AG09319 (cell line): ENCODE results near the gene CSTF2.

Source experiments
- DNase-seq: peaks from one replicate; pipeline ENCODE4 v3.0.0-alpha.2; 2010; ENCODE audit warnings: low read depth; ENCODE audit errors: extremely low read depth
- TF ChIP-seq, protein P1 (sequence below): IDR thresholded peaks from 2 replicates; pipeline ENCODE4 v1.5.1; 2011; ENCODE audit warnings: low read depth, mild to moderate bottlenecking, inconsistent platforms, low read length, moderate library complexity

Gene CSTF2

DNA sequence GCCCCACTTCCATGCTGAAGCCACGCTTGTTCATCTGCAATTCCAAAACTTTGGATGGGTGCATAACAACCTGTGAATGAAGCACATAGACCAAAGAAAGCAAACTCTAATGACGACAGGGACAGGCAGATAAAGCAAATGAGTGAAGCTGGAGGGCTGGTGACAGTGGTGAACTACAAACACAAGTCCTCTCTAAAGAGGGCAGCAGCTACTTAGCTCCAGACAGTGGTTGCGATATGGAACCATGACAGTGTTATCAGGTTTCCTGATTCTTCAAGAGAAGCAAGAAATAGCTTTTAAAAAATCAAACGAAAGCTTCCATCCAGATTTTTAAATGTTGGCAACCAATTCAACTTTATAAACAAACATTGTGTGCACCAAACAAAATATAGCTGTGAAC is 30.1 kb downstream of the CSTF2 start:
- DNase-seq, result no peak
- TF ChIP-seq, protein P1, sequence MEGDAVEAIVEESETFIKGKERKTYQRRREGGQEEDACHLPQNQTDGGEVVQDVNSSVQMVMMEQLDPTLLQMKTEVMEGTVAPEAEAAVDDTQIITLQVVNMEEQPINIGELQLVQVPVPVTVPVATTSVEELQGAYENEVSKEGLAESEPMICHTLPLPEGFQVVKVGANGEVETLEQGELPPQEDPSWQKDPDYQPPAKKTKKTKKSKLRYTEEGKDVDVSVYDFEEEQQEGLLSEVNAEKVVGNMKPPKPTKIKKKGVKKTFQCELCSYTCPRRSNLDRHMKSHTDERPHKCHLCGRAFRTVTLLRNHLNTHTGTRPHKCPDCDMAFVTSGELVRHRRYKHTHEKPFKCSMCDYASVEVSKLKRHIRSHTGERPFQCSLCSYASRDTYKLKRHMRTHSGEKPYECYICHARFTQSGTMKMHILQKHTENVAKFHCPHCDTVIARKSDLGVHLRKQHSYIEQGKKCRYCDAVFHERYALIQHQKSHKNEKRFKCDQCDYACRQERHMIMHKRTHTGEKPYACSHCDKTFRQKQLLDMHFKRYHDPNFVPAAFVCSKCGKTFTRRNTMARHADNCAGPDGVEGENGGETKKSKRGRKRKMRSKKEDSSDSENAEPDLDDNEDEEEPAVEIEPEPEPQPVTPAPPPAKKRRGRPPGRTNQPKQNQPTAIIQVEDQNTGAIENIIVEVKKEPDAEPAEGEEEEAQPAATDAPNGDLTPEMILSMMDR, result no peak

DNA sequence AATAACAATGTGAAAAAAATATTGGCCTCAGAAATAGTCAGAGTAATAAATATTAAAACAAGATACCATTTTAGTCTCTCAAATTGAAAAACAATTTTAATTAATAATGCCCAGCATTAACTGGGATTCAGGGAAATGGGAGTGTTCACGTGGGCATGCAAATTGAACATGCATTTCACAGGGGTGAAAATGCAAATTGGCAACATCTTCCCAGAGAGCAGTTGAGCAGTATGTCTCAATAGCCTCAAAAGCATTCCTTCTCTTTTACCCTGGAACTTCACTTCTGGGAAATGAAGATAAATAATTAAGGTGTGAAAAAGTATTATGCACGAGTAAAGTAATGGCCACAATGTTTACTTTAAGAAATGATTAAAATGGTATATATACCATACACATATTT is 32.6 kb downstream of the CSTF2 start:
- DNase-seq, result no peak
- TF ChIP-seq, protein P1, result no peak

DNA sequence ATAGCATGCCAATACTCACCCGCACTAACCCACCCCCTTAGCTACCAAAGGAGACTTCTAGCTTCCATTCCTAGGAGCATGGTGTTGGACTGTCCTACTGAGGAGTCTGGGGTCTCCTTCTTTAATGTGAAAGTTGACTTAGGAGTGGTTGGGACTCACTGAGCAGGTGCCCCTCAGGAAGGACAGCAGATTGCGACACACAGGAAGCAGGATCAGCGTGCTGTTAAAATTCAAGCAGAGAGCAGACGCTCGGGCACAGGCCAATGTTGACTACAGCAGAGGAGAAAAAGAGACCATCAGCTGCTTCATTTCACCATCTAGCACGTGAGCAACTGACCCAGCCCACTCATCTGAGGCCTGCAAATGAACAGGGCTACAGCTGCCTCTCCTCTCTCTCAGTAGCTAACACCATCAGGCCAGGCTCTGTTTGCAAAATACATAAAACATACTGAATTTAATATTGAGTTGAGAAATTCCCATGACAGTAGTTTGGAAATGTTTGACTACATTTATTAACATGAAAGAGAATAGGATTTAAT is 43.2 kb downstream of the CSTF2 start:
- TF ChIP-seq, protein P1, result no peak
- no peak for DNase-seq

DNA sequence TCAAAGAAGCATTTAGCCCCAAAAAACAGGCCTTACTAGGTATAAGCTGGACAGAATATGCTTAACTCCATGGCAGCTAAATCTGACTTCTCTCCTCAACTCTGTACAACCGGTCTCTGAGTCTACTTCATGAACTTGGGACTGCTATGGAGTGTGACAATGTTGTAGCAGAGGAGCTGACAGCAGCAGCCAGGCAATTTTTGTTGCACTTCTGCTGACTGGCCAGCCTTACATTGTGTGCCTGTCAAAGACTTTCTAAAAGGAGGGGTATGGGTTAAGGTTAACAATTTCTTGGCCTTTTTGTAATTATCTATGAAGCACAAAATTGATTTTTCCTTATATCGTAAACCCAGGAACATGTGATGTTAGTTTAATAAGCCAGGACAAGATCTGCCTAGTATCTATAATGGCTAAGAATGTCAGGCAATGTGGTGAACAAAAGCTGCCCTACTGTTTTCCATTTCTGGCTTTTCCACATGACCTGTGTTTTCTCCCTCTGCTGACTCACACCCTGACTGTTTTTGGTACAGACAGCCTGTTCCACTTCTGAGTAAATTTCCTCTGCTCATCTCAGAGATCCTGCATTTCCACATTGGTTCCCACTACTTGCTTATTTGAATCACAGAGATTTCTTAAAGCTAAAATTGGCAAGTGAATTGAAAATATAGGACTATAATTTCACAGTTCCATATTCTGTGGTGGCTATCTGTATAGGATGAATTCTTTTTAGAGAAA is 44.6 kb downstream of the CSTF2 start:
- TF ChIP-seq, protein P1, result no peak
- DNase-seq, result no peak

DNA sequence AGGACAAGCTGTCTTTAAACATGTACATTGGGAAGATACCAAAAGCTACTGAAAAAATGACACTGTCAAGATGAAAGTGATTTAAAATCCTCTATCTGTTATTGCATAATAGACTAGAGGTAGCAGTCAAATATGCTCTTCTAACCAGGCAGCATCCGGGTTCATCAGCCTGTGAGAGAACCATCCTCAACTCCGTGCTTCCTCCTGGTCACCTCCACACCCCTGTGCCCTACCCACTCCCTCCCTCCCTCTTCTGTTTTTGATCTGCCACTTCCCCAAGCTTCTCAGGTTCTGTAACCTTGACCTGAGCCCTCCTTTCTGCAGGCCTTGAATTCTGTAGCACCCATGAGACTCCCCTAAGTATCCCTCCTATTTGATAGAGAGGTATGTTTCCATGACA is 48.1 kb downstream of the CSTF2 start:
- TF ChIP-seq, protein P1, result no peak

DNA sequence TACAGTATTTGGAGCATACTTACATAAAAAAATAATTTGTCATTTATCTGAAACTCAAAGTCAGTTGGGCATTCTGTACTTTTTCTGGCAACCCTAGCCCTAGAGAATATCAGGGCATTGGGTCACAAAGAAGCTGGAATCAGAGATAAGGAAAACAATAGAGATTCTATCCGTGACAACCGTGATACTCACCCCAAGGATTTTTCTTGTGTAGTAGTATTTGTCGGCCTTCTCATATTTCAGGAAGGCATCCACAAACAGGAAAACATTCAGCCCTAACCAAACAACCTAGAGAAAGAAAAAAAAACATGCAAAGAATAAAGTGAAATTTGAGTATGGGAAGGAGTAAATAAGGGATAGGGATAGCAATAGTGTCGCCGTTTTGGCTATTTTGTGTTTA is 50.3 kb downstream of the CSTF2 start:
- TF ChIP-seq, protein P1, result no peak
- no peak for DNase-seq

More for the DNA sequence above, 48.1 kb downstream of the CSTF2 start:
- DNase-seq, result no peak
